Right cardiac atrium (tissue), 5 donors: ENCODE measurements around the gene SAP30BP. TPM values are rescaled to one million over a fixed set of nuclear protein-coding genes. Genes with fewer than 3 reads are reported as not detected.

ENCODE experiments used
- ATAC-seq, 2 donors: fragments of 200-7000 bp; cut with Tn5 transposase; one replicate each; pipeline versions ENCODE4 v1.8.0 to v1.9.1; 2020; ENCODE audit warnings: moderate library complexity in 2 of 2, mild to moderate bottlenecking in 1 of 2
- DNase-seq, 3 donors: peaks; one replicate each; pipeline ENCODE4 v3.0.0-alpha.2; 2020
- H3K27ac ChIP-seq: one replicate; pipeline ENCODE4 v1.5.1; 2013; ENCODE audit warnings: mild to moderate bottlenecking, low read length, control low read depth, moderate library complexity
- H3K27me3 ChIP-seq: one replicate; pipeline ENCODE4 v1.6.1; 2013; ENCODE audit not compliant: control insufficient read depth, insufficient read depth
- H3K4me1 ChIP-seq: one replicate; pipeline ENCODE4 v1.6.1; 2013; ENCODE audit warnings: low read length; ENCODE audit not compliant: control insufficient read depth, insufficient read depth
- H3K4me3 ChIP-seq: one replicate; pipeline ENCODE4 v1.5.1; 2013; ENCODE audit warnings: low read length, control low read depth
- H3K9me3 ChIP-seq: one replicate; pipeline ENCODE4 v1.6.1; 2013; ENCODE audit warnings: low read length; ENCODE audit not compliant: control insufficient read depth
- WGBS: extraction: QIAGEN DNeasy Blood & Tissue Kit; methylation state at CpG from one replicate; pipeline ENCODE4 v1.1.7; 2013; 5-methylcytosine and 5-hydroxymethylcytosine counted together
- intact Hi-C, 4 donors: fragments of 100-400 bp; cut with DNase I; formaldehyde crosslinking; loops; one replicate each; pipeline versions ENCODE4 v1.11.0 to v1.14.0; 2022 to 2023
- polyA plus RNA-seq: library from polyadenylated mRNA; stranded (reverse); fragments of 200-250 nt; gene quantifications from one replicate; pipeline ENCODE4 v1.2.3, GENCODE V29; 2013
- total RNA-seq, 4 donors: library from RNA; stranded (reverse); fragmentation: NEBNext Ultra II Directional; extraction: Animal tissue kit (Norgen Biotek cat#: 25700); gene quantifications; one replicate each; pipeline ENCODE4 v1.2.1, GENCODE V29; 2021
- donor health status: healthy with polysubstance abuse.
- donor health status: DM: no; HTN: yes; CAD: no.
- donor health status: DM: no; HTN: no; CAD: no.
- donor health status: DM: no; HTN: yes; CAD: no; lungs with severe emphysema.
- donor health status: DM: yes; HTN: yes; CAD: no.

SAP30BP gene
- total and polyA plus RNA-seq, 5 donors, result 51.0 to 66.5 (median 58.5) TPM

DNA sequence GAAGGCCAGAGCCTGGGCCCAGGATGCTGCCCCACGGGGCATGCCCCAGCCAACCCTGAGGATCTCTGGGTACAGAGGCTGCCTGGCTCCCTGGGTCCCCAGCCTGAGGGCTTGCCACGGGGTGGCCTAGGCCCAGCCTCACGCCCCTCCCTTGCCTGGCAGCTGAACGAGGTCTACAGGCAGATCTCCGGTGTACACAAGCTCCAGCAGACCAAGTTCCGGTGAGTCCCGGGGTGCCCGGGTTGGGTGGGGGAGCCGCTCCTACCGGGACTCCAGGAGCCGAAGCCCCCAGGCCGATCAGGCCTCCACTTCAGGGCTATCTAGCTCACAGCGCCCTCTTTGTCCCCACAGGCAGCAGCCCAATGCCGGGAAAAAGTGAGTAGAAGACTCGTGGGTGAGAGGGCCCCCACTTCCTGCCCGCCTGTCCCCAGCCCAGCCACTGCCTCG is 73.5 kb downstream of the SAP30BP start:
- Histone ChIP-seq H3K27me3 (no peaks in the 10 kb centered on the region), H3K4me1 (no peaks in the 10 kb centered on the region), H3K4me3 (no peak overlapping the region), H3K27ac (no peak overlapping the region), H3K9me3 (no peaks in the 10 kb centered on the region)
- intact Hi-C loops, result loop anchor here in 2 of 4 donors (5.0 kb wide), 2 partner anchors 33 to 58 kb away; no protein-coding TSS in a partner anchor
- ATAC-seq (no peak), DNase-seq (peak in 1 of 3 donors; percentile 29)
- 76% methylated on average over 17 of the region's 17 CpGs for whole genome bisulfite sequencing

DNA sequence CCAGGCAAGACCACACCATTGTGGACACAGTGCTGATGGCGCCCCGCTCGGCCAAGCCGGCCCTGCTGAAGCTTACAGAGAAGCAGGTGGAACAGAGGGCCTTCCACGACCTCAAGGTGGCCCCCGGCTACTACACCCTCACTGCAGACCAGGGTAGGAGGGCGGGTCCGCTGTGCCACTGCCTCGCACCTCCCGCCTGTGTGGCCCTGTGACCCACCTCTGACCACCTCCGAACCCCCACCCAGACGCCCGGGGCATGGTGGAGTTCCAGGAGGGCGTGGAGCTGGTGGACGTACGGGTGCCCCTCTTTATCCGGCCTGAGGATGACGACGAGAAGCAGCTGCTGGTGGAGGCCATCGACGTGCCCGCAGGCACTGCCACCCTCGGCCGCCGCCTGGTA is 75.2 kb downstream of the SAP30BP start:
- H3K9me3 ChIP-seq, result no peaks in the 10 kb centered on the region
- H3K4me1 ChIP-seq, result no peaks in the 10 kb centered on the region
- H3K27me3 ChIP-seq, result no peaks in the 10 kb centered on the region
- H3K27ac ChIP-seq, result no peak overlapping the region
- no peak overlapping the region for H3K4me3 ChIP-seq
- ATAC-seq (no peak), DNase-seq (peak in 1 of 3 donors; percentile 44)
- intact Hi-C loops, result loop anchor here in 2 of 4 donors (5.0 kb wide), 2 partner anchors 35 to 60 kb away; no protein-coding TSS in a partner anchor
- 87% methylated on average over 25 of the region's 25 CpGs for WGBS

DNA sequence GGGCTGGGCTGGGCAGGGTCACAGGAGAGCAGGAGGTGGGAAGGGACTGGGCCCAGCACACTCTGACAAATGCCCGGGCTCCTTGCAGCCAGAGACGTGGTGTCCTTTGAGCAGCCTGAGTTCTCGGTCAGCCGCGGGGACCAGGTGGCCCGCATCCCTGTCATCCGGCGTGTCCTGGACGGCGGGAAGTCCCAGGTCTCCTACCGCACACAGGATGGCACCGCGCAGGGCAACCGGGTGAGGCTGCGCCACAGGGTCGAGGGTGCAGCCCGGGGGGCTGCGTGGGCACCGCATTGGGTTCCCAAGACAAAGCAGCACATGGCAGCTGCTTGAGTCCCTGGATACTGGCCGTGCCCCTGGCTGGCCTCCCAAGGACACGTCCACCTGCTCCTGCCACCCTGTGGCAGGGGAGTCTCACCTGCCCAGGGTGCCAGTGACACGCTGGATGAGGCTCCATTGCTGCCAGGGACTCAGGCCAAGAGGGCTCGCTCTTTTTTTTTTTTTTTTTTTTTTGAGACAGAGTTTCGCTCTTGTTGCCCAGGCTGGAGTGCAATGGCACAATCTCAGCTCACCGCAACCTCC is 76.6 kb downstream of the SAP30BP start:
- H3K27me3 ChIP-seq, result no peaks in the 10 kb centered on the region
- no peak overlapping the region for H3K4me3 ChIP-seq
- H3K9me3 ChIP-seq, result no peaks in the 10 kb centered on the region
- no peaks in the 10 kb centered on the region for H3K4me1 ChIP-seq
- no peak for ATAC-seq
- no peak for DNase-seq
- 92% methylated on average over 25 of the region's 25 CpGs for WGBS
- intact Hi-C loops, result loop anchor here in 2 of 4 donors (5.0 kb wide), 2 partner anchors 36 to 61 kb away; no protein-coding TSS in a partner anchor
- H3K27ac ChIP-seq, result no peak overlapping the region

DNA sequence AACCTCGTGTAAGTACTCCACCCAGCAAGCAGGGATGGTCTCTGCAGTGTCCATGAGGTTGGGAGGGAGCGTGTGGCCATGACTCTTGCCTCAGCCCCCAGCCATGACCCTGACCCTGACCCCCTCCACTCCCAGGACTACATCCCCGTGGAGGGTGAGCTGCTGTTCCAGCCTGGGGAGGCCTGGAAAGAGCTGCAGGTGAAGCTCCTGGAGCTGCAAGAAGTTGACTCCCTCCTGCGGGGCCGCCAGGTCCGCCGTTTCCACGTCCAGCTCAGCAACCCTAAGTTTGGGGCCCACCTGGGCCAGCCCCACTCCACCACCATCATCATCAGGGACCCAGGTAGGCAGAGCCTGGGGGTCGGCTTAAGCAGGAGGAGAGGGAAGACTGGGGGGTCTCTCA is 81.6 kb downstream of the SAP30BP start:
- intact Hi-C loops, result loop anchor here in 2 of 4 donors (2.0 to 5.0 kb wide), 2 partner anchors 70 to 116 kb away; partner anchors contain the start of gene SMIM5 (in 1 of the 2)
- no peak overlapping the region for H3K27ac ChIP-seq
- no peaks in the 10 kb centered on the region for H3K27me3 ChIP-seq
- DNase-seq (no peak), ATAC-seq (no peak)
- H3K9me3 ChIP-seq, result no peaks in the 10 kb centered on the region
- H3K4me3 ChIP-seq, result no peak overlapping the region
- WGBS, result 82% methylated on average over 9 of the region's 9 CpGs
- peaks cover 2% of the 10 kb centered on the region for H3K4me1 ChIP-seq

DNA sequence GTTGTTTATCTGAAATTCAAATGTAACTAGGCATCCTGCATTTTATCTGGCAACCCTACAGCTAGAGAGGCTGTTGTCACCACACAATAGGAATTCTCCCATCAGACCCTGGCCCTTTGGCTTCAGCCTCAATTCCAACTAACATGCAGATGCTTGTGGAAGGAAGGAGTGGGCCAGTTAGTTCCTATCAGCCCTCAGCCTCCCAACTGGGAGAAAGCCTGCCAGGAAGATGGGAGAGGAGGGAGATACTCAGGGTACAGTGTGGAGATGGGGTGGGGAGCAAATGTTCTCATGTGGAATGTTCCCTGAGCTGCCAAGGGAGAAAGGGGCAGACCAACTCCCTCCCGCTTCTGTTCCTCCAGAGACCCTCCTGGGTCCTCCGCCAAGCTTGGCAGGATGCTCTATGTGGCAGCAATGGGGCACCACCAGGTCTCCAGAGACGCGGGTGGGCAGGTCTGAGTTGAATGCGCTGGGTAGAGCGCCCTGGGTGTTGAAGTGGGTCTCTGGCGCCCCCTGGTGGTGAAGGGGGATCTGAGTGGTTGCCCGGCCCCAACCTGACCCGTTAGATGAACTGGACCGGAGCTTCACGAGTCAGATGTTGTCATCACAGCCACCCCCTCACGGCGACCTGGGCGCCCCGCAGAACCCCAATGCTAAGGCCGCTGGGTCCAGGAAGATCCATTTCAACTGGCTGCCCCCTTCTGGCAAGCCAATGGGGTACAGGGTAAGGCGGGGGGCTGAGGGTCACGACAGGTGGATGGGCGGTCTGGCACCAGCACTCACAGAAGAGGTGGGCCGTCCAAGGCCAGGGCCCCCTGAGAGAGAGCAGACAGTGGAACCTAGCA is 82.6 kb downstream of the SAP30BP start:
- 16% methylated on average over 20 of the region's 20 CpGs for WGBS
- Histone ChIP-seq H3K27ac (no peak overlapping the region), H3K9me3 (no peaks in the 10 kb centered on the region), H3K4me1 (peaks cover 2% of the 10 kb centered on the region), H3K4me3 (no peak overlapping the region), H3K27me3 (no peaks in the 10 kb centered on the region)
- ATAC-seq (peak; percentile 68 to 73), DNase-seq (peak; percentile 88 to 95 (median 93))
- intact Hi-C loops, result loop anchor here in 3 of 4 donors (2.0 to 5.0 kb wide), 4 partner anchors 71 to 117 kb away; partner anchors contain the start of genes SMIM5 (in 2 of the 3), RECQL5 (in 1 of the 3) and SAP30BP (in 1 of the 3)

DNA sequence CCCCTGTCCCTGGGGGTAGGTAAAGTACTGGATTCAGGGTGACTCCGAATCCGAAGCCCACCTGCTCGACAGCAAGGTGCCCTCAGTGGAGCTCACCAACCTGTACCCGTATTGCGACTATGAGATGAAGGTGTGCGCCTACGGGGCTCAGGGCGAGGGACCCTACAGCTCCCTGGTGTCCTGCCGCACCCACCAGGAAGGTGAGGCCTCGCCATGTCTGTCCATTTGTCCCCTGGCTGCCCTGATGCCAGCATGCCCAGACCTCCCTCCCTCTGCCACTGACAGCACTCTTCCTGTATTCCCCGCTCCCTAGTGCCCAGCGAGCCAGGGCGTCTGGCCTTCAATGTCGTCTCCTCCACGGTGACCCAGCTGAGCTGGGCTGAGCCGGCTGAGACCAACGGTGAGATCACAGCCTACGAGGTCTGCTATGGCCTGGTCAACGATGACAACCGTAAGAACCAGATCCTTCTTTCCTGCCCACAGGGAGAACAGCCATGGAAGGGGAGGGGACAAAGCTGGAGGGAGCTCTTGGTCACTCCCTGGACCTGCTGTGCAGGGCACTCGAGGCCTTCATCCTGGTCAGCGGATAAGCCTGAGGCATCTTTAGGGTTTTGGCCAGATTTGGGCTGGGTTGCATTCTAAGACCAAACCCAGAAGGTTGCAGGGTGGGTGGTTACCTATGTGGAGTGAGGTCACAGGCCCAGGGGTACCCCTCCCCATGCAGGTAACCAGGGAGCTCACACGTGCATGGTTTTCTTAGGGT is 83.7 kb downstream of the SAP30BP start:
- intact Hi-C loops, result loop anchor here in 3 of 4 donors (2.0 to 5.0 kb wide), 3 partner anchors 76 to 119 kb away; partner anchors contain the start of genes RECQL5 (in 1 of the 3), SAP30BP (in 1 of the 3) and SMIM5 (in 1 of the 3)
- no peak overlapping the region for H3K4me3 ChIP-seq
- no peak for ATAC-seq
- WGBS, result 82% methylated on average over 23 of the region's 23 CpGs
- H3K27me3 ChIP-seq, result no peaks in the 10 kb centered on the region
- DNase-seq, result no peak
- no peaks in the 10 kb centered on the region for H3K9me3 ChIP-seq
- peaks cover 2% of the 10 kb centered on the region for H3K4me1 ChIP-seq
- H3K27ac ChIP-seq, result no peak overlapping the region

DNA sequence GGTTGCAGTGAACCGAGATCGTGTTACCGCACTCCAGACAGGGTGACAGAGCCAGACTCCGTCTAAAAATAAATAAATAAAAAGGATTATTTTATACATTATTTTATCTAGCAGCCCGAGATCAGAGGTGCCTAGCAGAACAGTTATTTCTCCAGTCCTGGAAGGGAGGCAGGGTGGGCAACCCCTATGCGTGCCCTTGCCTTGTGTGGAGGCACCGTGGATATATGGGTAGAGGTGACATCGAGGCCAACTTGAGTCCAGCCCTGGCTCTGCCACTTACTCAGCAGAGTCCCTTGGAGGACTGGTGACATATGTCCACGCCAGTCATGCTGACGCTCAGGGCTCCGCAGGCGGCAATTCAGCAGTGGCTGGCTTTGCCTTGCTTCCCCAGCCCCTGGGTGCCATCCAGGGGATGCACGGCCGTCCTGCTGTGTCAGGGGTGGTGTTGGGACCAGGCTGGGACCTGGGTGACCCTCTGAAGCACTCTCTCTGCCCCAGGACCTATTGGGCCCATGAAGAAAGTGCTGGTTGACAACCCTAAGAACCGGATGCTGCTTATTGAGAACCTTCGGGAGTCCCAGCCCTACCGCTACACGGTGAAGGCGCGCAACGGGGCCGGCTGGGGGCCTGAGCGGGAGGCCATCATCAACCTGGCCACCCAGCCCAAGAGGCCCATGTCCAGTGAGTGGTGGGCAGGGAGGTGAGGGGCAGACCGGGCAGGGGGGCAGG is 84.7 kb downstream of the SAP30BP start:
- Histone ChIP-seq H3K27me3 (no peaks in the 10 kb centered on the region), H3K9me3 (no peaks in the 10 kb centered on the region), H3K4me3 (no peak overlapping the region), H3K4me1 (peaks cover 2% of the 10 kb centered on the region), H3K27ac (no peak overlapping the region)
- DNase-seq (no peak), ATAC-seq (no peak)
- intact Hi-C loops, result loop anchor here in 3 of 4 donors (2.0 to 5.0 kb wide), 3 partner anchors 77 to 120 kb away; partner anchors contain the start of genes RECQL5 (in 1 of the 3), SAP30BP (in 1 of the 3) and SMIM5 (in 1 of the 3)
- 80% methylated on average over 24 of the region's 24 CpGs for WGBS

DNA sequence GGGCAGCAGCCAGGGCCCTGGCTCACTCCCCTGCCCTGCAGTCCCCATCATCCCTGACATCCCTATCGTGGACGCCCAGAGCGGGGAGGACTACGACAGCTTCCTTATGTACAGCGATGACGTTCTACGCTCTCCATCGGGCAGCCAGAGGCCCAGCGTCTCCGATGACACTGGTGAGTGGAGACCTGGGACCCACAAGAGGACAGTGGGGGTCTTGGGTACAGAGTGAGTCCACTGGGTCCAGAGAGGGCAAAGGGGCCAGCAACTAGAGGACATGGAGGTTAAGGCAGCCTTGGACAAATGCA is 85.2 kb downstream of the SAP30BP start:
- no peak for DNase-seq
- intact Hi-C loops, result loop anchor here in 2 of 4 donors (5.0 kb wide), 2 partner anchors 85 to 120 kb away; partner anchors contain the start of genes RECQL5 (in 1 of the 2), SAP30BP (in 1 of the 2) and SMIM5 (in 1 of the 2)
- no peaks in the 10 kb centered on the region for H3K27me3 ChIP-seq
- no peaks in the 10 kb centered on the region for H3K9me3 ChIP-seq
- no peak for ATAC-seq
- 90% methylated on average over 10 of the region's 10 CpGs for WGBS
- H3K27ac ChIP-seq, result no peak overlapping the region
- no peak overlapping the region for H3K4me3 ChIP-seq
- H3K4me1 ChIP-seq, result peaks cover 2% of the 10 kb centered on the region

DNA sequence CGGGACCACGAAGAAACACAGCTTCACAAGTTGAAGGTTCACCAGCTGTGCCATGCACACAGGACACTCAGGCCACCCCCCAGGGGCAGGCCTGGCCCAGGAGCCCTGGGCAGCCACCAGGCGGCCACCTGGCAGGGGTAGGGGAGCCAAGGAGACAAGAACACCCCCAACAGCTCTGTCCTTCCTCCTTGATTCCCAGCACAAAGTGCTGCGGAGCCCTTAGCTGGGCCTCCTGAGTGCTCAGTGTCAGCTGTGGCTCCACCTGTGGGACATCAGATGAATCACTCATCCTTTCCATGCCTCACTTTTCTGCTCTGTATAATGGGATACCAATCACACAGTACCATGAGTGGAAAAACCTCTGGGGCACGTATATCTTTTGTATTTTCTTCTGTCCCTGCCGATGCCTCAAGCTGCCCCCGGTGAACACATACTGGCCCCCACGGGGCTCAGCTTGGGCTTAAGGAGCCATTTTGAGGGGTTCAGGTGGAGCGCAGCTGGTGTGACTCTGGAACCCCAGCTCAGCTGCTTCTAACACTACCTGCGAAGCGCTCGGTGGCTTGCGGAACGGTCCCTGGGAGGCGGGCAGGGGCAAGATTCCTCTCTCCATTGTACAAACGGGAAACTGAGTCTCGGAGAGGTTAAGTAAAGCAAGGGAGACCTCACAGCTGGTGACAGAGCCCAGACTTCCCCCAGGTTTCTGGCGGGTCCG is 85.8 kb downstream of the SAP30BP start:
- H3K9me3 ChIP-seq, result no peaks in the 10 kb centered on the region
- H3K27me3 ChIP-seq, result no peaks in the 10 kb centered on the region
- peak overlapping the region; percentile 40 for H3K4me3 ChIP-seq
- WGBS, result 70% methylated on average over 19 of the region's 19 CpGs
- H3K27ac ChIP-seq, result no peak overlapping the region
- intact Hi-C loops, result loop anchor here in 2 of 4 donors (5.0 kb wide), 2 partner anchors 86 to 121 kb away; partner anchors contain the start of genes RECQL5 (in 1 of the 2), SAP30BP (in 1 of the 2) and SMIM5 (in 1 of the 2)
- DNase-seq, result peak in 1 of 3 donors; percentile 46
- ATAC-seq, result no peak
- peaks cover 2% of the 10 kb centered on the region for H3K4me1 ChIP-seq
